H1 (cell line): ENCODE data around the gene ARHGEF12. TPM values are rescaled to one million over a fixed set of nuclear protein-coding genes. Genes with fewer than 3 reads are reported as not detected.

ENCODE experiments used
- CTCF ChIA-PET: fragments of 300-600 bp; sonication (Branson Sonifier 250); formaldehyde crosslinking; loops from one replicate; lab custom pipeline; 2021; ENCODE audit not compliant: partially characterized antibody; lab: Charles Lee
- POLR2A ChIA-PET: fragments of 300-600 bp; sonication (Branson Sonifier 250); formaldehyde crosslinking; loops from one replicate; lab custom pipeline; 2021; ENCODE audit warnings: inconsistent platforms; ENCODE audit not compliant: partially characterized antibody; lab: Charles Lee
- DNase-seq, 2 experiments: peaks; one replicate each; pipeline versions ENCODE4 v3.0.0 to v3.0.0-alpha.2; 2010 to 2022; ENCODE audit warnings: low spot score in 2 of 2, low read depth in 1 of 2, mixed read lengths in 1 of 2
- FAIRE-seq: peaks from 2 replicates; lab custom pipeline; 2011; peaks lifted over from hg19 to GRCh38; lab: Jason Lieb, UNC
- H2AFZ ChIP-seq: 2 replicates; pipeline ENCODE4 v1.8.1; 2012; ENCODE audit warnings: low read length, inconsistent platforms
- H2AK5ac ChIP-seq: 2 replicates; pipeline ENCODE4 v1.6.1; 2013; ENCODE audit warnings: low read depth, low read length
- H2BK120ac ChIP-seq: replicated peaks from 2 replicates; pipeline ENCODE3; 2013; ENCODE audit warnings: low read depth, low read length, inconsistent platforms
- H2BK12ac ChIP-seq: 2 replicates; pipeline ENCODE4 v1.6.1; 2013; ENCODE audit warnings: low read depth, low read length
- H2BK15ac ChIP-seq: 2 replicates; pipeline ENCODE4 v1.6.1; 2013; ENCODE audit warnings: low read length
- H2BK20ac ChIP-seq: 2 replicates; pipeline ENCODE4 v1.6.1; 2013; ENCODE audit warnings: low read length
- H2BK5ac ChIP-seq: 2 replicates; pipeline ENCODE4 v1.6.1; 2013; ENCODE audit warnings: low read depth, low read length
- H3K14ac ChIP-seq: 2 replicates; pipeline ENCODE4 v1.6.1; 2013; ENCODE audit warnings: inconsistent platforms; ENCODE audit not compliant: insufficient read length
- H3K18ac ChIP-seq: 2 replicates; pipeline ENCODE4 v1.6.1; 2013; ENCODE audit warnings: low read length; ENCODE audit errors: extremely low read depth
- H3K23ac ChIP-seq: 2 replicates; pipeline ENCODE4 v1.6.1; 2013; ENCODE audit warnings: inconsistent platforms; ENCODE audit not compliant: insufficient read length
- H3K23me2 ChIP-seq: 2 replicates; pipeline ENCODE4 v1.6.1; 2013; ENCODE audit warnings: low read depth, low read length
- H3K27ac ChIP-seq: 2 replicates; pipeline ENCODE4 v1.6.1; 2011; ENCODE audit warnings: low read depth, low read length, inconsistent platforms
- H3K27me3 ChIP-seq, 4 experiments: replicated peaks in 1 of 4; 1 replicate in 1 of 4; 2 replicates in 3 of 4; pipeline versions ENCODE4 v1.6.1 to v1.8.1; 2011 to 2013; ENCODE audit warnings: low read length in 3 of 4, mild to moderate bottlenecking in 3 of 4, inconsistent platforms in 2 of 4, mixed read lengths in 2 of 4, moderate library complexity in 1 of 4; ENCODE audit not compliant: control insufficient read depth in 3 of 4, insufficient read depth in 3 of 4; ENCODE audit errors: extremely low read depth in 1 of 4
- H3K36me3 ChIP-seq, 4 experiments: 2 replicates each; pipeline versions ENCODE4 v1.6.1 to v1.8.1; 2011 to 2013; ENCODE audit warnings: mild to moderate bottlenecking in 4 of 4, low read length in 3 of 4, moderate library complexity in 2 of 4, control low read depth in 1 of 4, inconsistent platforms in 1 of 4; ENCODE audit not compliant: insufficient read depth in 4 of 4, control insufficient read depth in 2 of 4
- H3K4ac ChIP-seq: replicated peaks from 2 replicates; pipeline ENCODE3; 2013; ENCODE audit warnings: low read length, low read depth, mixed read lengths, inconsistent platforms; ENCODE audit not compliant: insufficient read length
- H3K4me1 ChIP-seq, 4 experiments: replicated peaks in 1 of 4; 1 replicate in 1 of 4; 2 replicates in 3 of 4; pipeline versions ENCODE4 v1.6.1 to v1.8.1; 2011 to 2013; ENCODE audit warnings: low read length in 3 of 4, inconsistent platforms in 2 of 4, mixed read lengths in 1 of 4; ENCODE audit not compliant: insufficient read depth in 4 of 4, control insufficient read depth in 3 of 4
- H3K4me2 ChIP-seq, 2 experiments: 2 replicates each; pipeline versions ENCODE4 v1.6.1 to v1.8.1; 2011 to 2013; ENCODE audit warnings: low read depth in 2 of 2, low read length in 2 of 2, control low read depth in 1 of 2, inconsistent platforms in 1 of 2, mild to moderate bottlenecking in 1 of 2; ENCODE audit not compliant: insufficient read depth in 1 of 2
- H3K4me3 ChIP-seq, 4 experiments: fragments of 200-600, 300-600 bp in 1 of 4; sonication (generic), shearing (Covaris generic), sonication (Bioruptor Twin) in 1 of 4; 2 replicates each; pipeline versions ENCODE4 v1.5.1 to v1.8.1; 2011 to 2016; ENCODE audit warnings: low read length in 4 of 4, low read depth in 3 of 4, control low read depth in 2 of 4, inconsistent platforms in 2 of 4, mild to moderate bottlenecking in 2 of 4, mixed read lengths in 1 of 4, moderate library complexity in 1 of 4; ENCODE audit not compliant: insufficient read depth in 2 of 4; ENCODE audit errors: extremely low read depth in 1 of 4
- H3K56ac ChIP-seq: replicated peaks from 2 replicates; pipeline ENCODE3; 2013; ENCODE audit warnings: low read depth, mild to moderate bottlenecking, mixed read lengths, low read length, inconsistent platforms; ENCODE audit not compliant: insufficient read length
- H3K79me1 ChIP-seq: 2 replicates; pipeline ENCODE4 v1.6.1; 2013; ENCODE audit warnings: low read depth, low read length, control low read depth
- H3K79me2 ChIP-seq, 2 experiments: 2 replicates each; pipeline versions ENCODE4 v1.6.1 to v1.8.1; 2012 to 2013; ENCODE audit warnings: low read length in 2 of 2, mild to moderate bottlenecking in 2 of 2, inconsistent platforms in 1 of 2; ENCODE audit not compliant: insufficient read depth in 2 of 2, control insufficient read depth in 1 of 2
- H3K9ac ChIP-seq, 4 experiments: replicated peaks in 1 of 4; 1 replicate in 1 of 4; 2 replicates in 3 of 4; pipeline versions ENCODE4 v1.6.1 to v1.8.1; 2011 to 2013; ENCODE audit warnings: low read depth in 3 of 4, low read length in 3 of 4, control low read depth in 2 of 4, mild to moderate bottlenecking in 2 of 4, moderate library complexity in 2 of 4, inconsistent platforms in 1 of 4; ENCODE audit errors: extremely low read depth in 1 of 4
- H3K9me3 ChIP-seq, 2 experiments: 2 replicates each; pipeline versions ENCODE4 v1.6.1 to v1.8.1; 2012 to 2013; ENCODE audit warnings: mild to moderate bottlenecking in 2 of 2, moderate library complexity in 2 of 2, control low read depth in 1 of 2, inconsistent platforms in 1 of 2, low read depth in 1 of 2, low read length in 1 of 2, mixed read lengths in 1 of 2; ENCODE audit not compliant: insufficient read depth in 2 of 2
- H4K20me1 ChIP-seq, 2 experiments: replicated peaks in 1 of 2; 2 replicates each; pipeline versions ENCODE3 to v1.8.1; 2011 to 2013; ENCODE audit warnings: inconsistent platforms in 2 of 2, low read length in 2 of 2, mild to moderate bottlenecking in 1 of 2; ENCODE audit not compliant: insufficient read depth in 2 of 2, control insufficient read depth in 1 of 2
- H4K5ac ChIP-seq: 2 replicates; pipeline ENCODE4 v1.6.1; 2013; ENCODE audit warnings: low read length, low read depth, mixed read lengths, inconsistent platforms; ENCODE audit not compliant: insufficient read length
- H4K8ac ChIP-seq: 2 replicates; pipeline ENCODE4 v1.8.0; 2013; ENCODE audit warnings: mild to moderate bottlenecking, moderate library complexity, low read length, inconsistent platforms; ENCODE audit not compliant: insufficient read depth; ENCODE audit errors: extremely low read depth
- H4K91ac ChIP-seq: replicated peaks from 2 replicates; pipeline ENCODE3; 2013; ENCODE audit warnings: low read length, mixed read lengths, inconsistent platforms; ENCODE audit not compliant: insufficient read length
- CHD1 ChIP-seq: IDR thresholded peaks from 2 replicates; pipeline ENCODE4 v1.6.1; 2012; ENCODE audit warnings: low read depth, low read length, improper control_type of control experiment
- EZH2 ChIP-seq: fragments of 200-600 bp; sonication (generic); IDR thresholded peaks from 2 replicates; pipeline ENCODE4 v1.7.1; 2012; ENCODE audit warnings: low read depth, mild to moderate bottlenecking, moderate library complexity, low read length, inconsistent platforms; ENCODE audit not compliant: severe bottlenecking
- GTF2F1 ChIP-seq: IDR thresholded peaks from 2 replicates; pipeline ENCODE4 v1.6.1; 2012; ENCODE audit warnings: low read depth, low read length, improper control_type of control experiment, borderline replicate concordance
- HDAC2 ChIP-seq, 2 experiments: fragments of 300-600 bp in 1 of 2; sonication (generic) in 1 of 2; IDR thresholded peaks; 2 replicates each; pipeline ENCODE4 v1.6.1; 2011 to 2012; ENCODE audit warnings: low read depth in 2 of 2, low read length in 2 of 2, mild to moderate bottlenecking in 2 of 2, moderate library complexity in 2 of 2, borderline replicate concordance in 1 of 2, inconsistent platforms in 1 of 2
- MAFK ChIP-seq: IDR thresholded peaks from 2 replicates; pipeline ENCODE4 v1.6.1; 2012; ENCODE audit warnings: low read depth, mild to moderate bottlenecking, improper control_type of control experiment, low read length
- NANOG ChIP-seq: IDR thresholded peaks from 2 replicates; pipeline ENCODE4 v1.6.1; 2011; ENCODE audit warnings: low read length, low read depth, mild to moderate bottlenecking, inconsistent platforms; ENCODE audit not compliant: insufficient read depth, poor library complexity, severe bottlenecking
- POLR2A ChIP-seq, 2 experiments: IDR thresholded peaks; 1 replicate in 1 of 2; 2 replicates in 1 of 2; pipeline ENCODE4 v1.6.1; 2011; ENCODE audit warnings: low read depth in 2 of 2, low read length in 2 of 2, mild to moderate bottlenecking in 2 of 2; ENCODE audit errors: control extremely low read depth in 1 of 2
- SIRT6 ChIP-seq: IDR thresholded peaks from one replicate; pipeline ENCODE4 v1.7.1; 2012; ENCODE audit warnings: low read length, inconsistent platforms
- SP2 ChIP-seq: IDR thresholded peaks from 2 replicates; pipeline ENCODE4 v1.6.1; 2012; ENCODE audit warnings: mild to moderate bottlenecking, low read length, inconsistent platforms
- TBP ChIP-seq: IDR thresholded peaks from 2 replicates; pipeline ENCODE4 v1.6.1; 2011; ENCODE audit warnings: low read depth, low read length, improper control_type of control experiment
- WGBS, 2 experiments: shearing (Covaris generic) in 1 of 2; methylation state at CpG; one replicate each; pipeline versions ENCODE4 v1.1.6 to v1.1.7; 2013 to 2015; ENCODE audit warnings: low lambda C conversion rate in 2 of 2, mixed read lengths in 2 of 2, inconsistent platforms in 1 of 2, low coverage in 1 of 2, missing lambda C conversion rate in 1 of 2; ENCODE audit not compliant: insufficient replicate concordance in 2 of 2, insufficient coverage in 1 of 2, insufficient read length in 1 of 2; ENCODE audit errors: extremely low coverage in 1 of 2, missing lambda C conversion rate in 1 of 2; 5-methylcytosine and 5-hydroxymethylcytosine counted together
- polyA plus RNA-seq, 7 experiments: library from polyadenylated mRNA; depleted of rRNA in 3 of 7; stranded (reverse) in 5 of 7; unstranded in 2 of 7; fragments of >200 nt in 5 of 7; fragments of 200-250 nt in 2 of 7; gene quantifications; 1 replicate in 5 of 7; 2 replicates in 1 of 7; 4 replicates in 1 of 7; pipeline versions ENCODE4 v1.2.1 to v1.2.3, GENCODE V29; 2011 to 2013; ENCODE audit warnings: missing spikeins in 2 of 7, mixed read lengths in 2 of 7
- total RNA-seq: library from RNA; stranded (reverse); fragmentation: NEBNext Ultra II Directional; extraction: Animal tissue kit (Norgen Biotek cat#: 25700); gene quantifications from 2 replicates; pipeline ENCODE4 v1.2.1, GENCODE V29; 2021
- TF ChIP-seq, protein P1 (sequence below): IDR thresholded peaks from 2 replicates; pipeline ENCODE4 v1.6.1; 2012; ENCODE audit warnings: inconsistent platforms
- TF ChIP-seq, protein P2 (sequence below): IDR thresholded peaks from 2 replicates; pipeline ENCODE4 v1.6.1; 2012; ENCODE audit warnings: inconsistent platforms

Gene ARHGEF12
- total and polyA plus RNA-seq, 2 of the 8 experiments (the other 6 are each of a cell fraction or from before 2014, with no cell fraction given): 5.1 to 33.7 TPM

DNA sequence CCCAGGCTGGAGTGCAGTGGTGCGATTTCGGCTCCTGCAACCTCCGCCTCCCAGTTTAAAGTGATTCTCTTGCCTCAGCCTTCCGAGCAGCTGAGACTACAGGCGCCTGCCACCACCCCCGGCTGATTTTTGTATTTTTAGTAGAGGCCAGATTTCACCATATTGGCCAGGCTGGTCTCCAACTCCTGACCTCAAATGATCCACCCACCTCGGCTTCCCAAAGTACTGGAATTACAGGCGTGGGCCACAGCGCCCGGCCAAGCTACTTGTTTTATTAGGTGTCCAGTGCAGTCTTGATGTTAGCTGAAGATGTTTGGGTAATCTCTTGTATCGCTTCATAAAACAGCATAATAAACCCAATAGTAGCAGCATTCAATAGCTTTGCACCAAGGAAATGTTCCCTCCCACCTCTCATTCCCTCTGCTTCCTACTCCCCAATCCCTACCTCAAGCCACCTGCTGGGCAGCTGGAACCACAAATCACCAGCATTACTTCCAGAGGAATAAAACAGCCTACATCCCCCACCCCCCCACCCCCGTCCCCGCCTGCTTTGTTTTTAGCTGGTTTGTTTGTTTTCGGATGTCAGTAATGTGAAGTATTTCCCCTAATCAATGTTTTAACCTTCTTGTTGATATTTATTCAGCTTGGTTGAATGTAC lies 164.3 kb downstream of the ARHGEF12 start:
- Histone ChIP-seq H4K8ac (no peak overlapping the region), H3K79me1 (no peaks in the 10 kb centered on the region), H4K5ac (no peak overlapping the region), H2BK15ac (no peak overlapping the region), H3K4me1 (peaks cover 4 to 24% (median 16%) of the 10 kb centered on the region in 4 experiments; a peak in 5 of 7 replicates), H3K4ac (no peak overlapping the region), H3K9ac (no peak overlapping the region), H2AK5ac (no peak overlapping the region), H2BK120ac (no peak overlapping the region), H3K9me3 (no peaks in the 10 kb centered on the region), H2BK20ac (peak overlapping the region; percentile 89; the same call in 1 of the 2 replicates), H3K14ac (no peak overlapping the region), H3K23ac (no peak overlapping the region), H2AFZ (no peak overlapping the region), H3K36me3 (no peaks in the 10 kb centered on the region), H4K20me1 (no peaks in the 10 kb centered on the region), H3K27me3 (no peaks in the 10 kb centered on the region), H3K4me2 (peak overlapping the region; percentile 38 to 45; a peak in 3 of 4 replicates), H3K27ac (no peak overlapping the region), H2BK5ac (no peak overlapping the region), H3K4me3 (peak overlapping the region in 1 of 4 experiments; percentile 30; a peak in 1 of 8 replicates), H3K56ac (no peak overlapping the region), H4K91ac (no peak overlapping the region), H3K18ac (no peak overlapping the region), H3K79me2 (no peaks in the 10 kb centered on the region), H2BK12ac (no peak overlapping the region), H3K23me2 (no peaks in the 10 kb centered on the region)
- DNase-seq (peak in 1 of 2 experiments; percentile 51), FAIRE-seq (peak; percentile 39)
- ChIA-PET POLR2A (no interaction called here), CTCF (interaction anchor here (1.0 to 4.4 kb wide), 8 partner anchors 11 to 412 kb away, joined by 3 to 30 read pairs (median 3); partner anchors contain the start of gene GRIK4)
- WGBS, 2 experiments: 76% methylated on average over 12 of the region's 14 CpGs; no CpG with 5 or more reads in 1 of the 2 experiments
- TF ChIP-seq EZH2 (no peak), TBP (no peak), CHD1 (no peak), GTF2F1 (no peak), MAFK (no peak), SIRT6 (no peak), HDAC2 (IDR thresholded peaks at IDR 0.05; ENCODE audit: borderline replicate concordance in 1 of 2, low read depth in 2 of 2, low read length in 2 of 2) (no peak), POLR2A (IDR thresholded peaks at IDR 0.05; ENCODE audit: control extremely low read depth in 1 of 2, low read depth in 2 of 2, low read length in 2 of 2) (no peak), NANOG (no peak), SP2 (no peak)
- TF ChIP-seq, protein P1, sequence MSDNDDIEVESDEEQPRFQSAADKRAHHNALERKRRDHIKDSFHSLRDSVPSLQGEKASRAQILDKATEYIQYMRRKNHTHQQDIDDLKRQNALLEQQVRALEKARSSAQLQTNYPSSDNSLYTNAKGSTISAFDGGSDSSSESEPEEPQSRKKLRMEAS: no peak
- TF ChIP-seq, protein P2, sequence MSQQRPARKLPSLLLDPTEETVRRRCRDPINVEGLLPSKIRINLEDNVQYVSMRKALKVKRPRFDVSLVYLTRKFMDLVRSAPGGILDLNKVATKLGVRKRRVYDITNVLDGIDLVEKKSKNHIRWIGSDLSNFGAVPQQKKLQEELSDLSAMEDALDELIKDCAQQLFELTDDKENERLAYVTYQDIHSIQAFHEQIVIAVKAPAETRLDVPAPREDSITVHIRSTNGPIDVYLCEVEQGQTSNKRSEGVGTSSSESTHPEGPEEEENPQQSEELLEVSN: no peak
